Putamen (tissue), 1 donor: ENCODE results near the gene KIRREL3.
A peak's percentile ranks its signal among the peaks of the same experiment; 100 is the strongest.

Experiments
- DNase-seq: peaks from one replicate; pipeline ENCODE4 v3.0.0-alpha.2; 2016; ENCODE audit warnings: low spot score

KIRREL3 gene

GRCh38 chr11:126663749-126664592, 336.6 kb downstream of the KIRREL3 start:
- no peak for DNase-seq

GRCh38 chr11:126662035-126662790, 338.4 kb downstream of the KIRREL3 start:
- DNase-seq = no peak

GRCh38 chr11:126660761-126661425, 339.7 kb downstream of the KIRREL3 start:
- peak; percentile 80 for DNase-seq

DNA sequence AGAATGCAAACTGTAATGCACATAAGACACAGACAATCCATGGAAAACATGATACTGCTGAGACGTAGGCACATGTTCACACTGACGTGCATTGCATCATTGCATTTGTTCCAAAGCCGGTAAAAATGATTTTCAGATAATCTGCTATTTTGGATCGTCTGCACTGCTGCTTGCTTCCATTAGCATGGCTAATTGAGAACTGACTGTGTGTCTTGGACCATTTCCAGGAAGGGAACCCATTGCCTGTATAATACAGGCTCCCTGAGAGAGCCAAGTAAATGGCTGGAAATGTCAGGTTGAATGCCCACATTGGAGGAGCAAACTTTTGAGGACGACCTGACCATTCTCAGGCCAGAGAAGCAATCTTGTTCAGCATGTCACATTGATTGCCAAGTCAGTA, 340.2 kb downstream of the KIRREL3 start:
- DNase-seq = no peak

DNA sequence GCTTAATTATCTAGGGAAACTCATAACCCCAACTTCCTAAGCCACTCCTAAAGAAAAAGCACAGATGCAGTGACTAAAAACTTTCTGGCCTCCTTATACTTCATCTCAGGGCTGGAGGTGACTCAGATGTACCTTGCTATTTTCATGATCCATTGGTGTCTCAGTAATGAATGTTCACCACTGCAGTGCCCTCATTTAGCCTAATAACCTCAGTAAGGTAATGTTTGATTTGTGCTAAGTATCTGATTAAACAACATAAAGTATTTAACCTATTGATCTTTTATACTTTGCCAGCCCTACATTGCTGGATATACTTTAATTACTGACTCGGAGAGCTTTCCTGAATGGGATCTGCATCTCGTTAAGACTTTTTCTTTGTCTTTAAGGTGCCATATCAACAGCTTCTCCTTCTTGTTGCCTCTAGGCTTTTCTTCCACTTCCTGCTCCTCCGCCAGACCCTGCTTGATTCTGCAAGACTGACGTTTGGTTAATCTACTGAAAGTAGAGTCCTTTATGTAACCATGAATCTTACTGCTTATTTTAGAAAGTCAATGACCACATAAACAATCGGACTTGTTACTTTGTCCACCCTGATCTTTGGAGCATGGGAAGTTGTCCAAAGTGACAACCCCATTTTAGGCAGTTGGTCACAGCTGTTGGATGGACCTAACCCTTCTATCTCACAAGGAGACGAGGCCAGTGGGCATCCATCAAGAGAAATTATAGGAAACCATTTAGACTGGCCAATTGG, 342.1 kb downstream of the KIRREL3 start:
- no peak for DNase-seq

GRCh38 chr11:126655807-126656128, 344.8 kb downstream of the KIRREL3 start:
- DNase-seq = no peak

DNA sequence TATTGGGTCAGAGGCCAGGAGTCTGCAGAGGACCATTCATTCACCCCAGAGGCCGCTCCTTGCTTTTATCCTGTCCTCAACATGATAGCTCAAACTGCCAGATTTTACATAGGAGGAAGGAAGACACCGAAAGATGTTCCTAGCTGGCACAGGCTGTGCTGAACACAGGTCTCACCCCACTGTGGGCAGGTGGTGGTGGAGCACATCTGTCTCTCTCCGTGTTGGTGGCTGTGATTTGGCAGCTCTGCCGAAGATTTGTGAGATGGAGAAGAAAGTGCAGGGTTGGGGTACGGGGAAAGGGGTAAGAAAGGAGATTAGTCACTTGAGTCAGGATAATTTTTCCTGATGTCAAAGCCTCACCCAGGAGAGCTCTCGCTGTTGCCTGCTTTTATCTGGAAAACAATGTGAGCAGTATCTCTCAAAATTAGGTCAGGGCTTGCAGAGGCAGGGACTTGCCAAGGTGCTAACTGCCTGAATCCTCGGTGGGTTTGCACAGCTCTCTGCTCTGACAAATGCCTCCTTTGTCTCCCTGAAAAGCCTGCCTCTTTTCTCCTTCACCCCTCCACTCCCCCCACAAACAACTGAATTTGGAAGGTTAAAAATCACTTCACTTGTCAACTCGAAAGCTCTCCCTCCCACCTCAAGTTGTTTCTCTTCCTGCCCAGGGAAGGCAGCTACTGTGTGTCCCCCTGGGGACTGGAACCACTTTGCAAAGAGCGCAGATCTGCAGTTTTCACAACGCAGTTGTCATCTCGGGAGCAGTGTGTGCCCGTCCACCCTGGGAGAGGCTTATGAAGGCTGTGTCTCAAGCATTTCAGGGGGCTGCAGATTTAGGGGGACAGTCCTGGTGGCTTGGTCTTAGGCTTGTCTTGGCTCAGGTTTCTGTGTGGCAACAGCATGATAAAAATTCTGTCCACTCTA, 345.4 kb downstream of the KIRREL3 start:
- DNase-seq = peak; percentile 78

- no peak for DNase-seq
These were observed 347.5 kb downstream of the KIRREL3 start for GRCh38 chr11:126653040-126653439.

DNA sequence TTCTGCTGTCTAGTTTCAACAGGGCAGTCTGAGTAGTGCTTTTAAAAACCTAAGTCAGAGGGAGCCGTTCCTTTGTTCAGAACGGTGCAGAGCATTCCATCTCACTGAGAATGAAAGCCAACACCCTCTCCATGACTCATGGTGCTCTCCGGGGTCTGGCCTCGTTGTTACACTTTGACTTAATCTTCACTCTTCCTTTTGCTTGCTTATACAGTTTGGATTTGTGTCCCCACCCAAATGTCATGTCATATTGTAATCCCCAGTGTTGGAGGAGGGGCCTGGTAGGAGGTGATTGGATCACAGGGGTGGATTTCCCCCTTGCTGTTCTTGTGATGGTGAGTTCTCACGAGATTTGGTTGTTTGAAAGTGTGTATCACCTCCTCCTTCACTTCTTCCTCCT, 352.8 kb downstream of the KIRREL3 start:
- no peak for DNase-seq

GRCh38 chr11:126646701-126647557, 353.6 kb downstream of the KIRREL3 start:
- no peak for DNase-seq

DNA sequence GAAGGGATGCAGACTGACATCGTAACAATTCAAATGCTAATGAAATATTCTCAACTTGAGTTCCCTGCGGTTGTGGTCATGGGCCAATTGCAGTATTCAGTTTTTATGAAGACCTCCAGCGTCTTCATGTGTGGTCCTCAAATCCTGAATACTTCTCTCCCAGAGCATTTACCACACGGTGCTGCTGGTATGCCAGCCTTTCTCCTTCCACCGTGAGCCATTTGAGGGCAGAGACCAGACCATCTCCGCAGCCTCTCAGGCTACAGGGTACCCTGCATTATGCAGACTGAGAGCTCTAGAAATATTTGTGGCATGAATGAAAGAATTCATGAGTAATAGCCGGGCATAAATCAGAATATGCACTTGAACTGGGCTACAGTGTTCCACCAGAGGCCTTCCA, 355.4 kb downstream of the KIRREL3 start:
- no peak for DNase-seq

GRCh38 chr11:126640186-126640585, 360.4 kb downstream of the KIRREL3 start:
- DNase-seq = no peak

DNA sequence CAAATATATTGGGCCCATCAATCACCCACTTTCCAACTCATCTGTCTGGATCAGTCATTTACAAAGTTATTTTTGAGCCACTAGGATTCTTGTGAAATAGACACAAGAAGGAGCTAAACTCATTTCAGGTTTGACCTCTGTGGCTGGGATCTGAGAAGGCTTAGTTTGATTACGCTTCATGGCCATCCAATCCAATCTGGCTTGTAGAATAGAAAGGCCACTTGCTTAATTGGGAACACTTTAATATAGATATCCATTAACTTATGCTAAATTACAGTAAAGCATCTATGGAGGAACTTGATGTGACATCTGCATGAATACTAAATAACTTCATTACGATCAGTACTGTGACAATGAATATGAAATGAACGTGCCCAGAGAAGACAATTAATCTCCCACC, 360.9 kb downstream of the KIRREL3 start:
- no peak for DNase-seq

DNA sequence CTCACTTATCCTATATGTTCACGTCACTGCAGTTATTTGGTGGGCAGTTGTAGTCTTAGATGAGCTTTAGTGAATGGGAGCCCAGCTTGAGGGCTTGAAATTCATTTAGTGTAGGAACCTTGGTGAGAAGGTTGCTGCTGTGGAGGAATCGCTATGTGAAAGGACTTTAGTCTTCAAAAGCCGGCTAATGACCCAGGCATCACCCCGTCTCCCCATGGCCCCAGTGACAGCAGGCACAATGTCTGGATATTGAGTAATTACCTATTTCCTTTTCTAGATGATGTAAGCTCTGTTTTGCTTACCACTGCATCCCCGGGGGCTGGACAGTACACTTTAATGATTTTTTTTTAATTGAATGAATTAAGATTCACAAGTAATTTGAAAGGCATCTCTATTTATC, 361.9 kb downstream of the KIRREL3 start:
- DNase-seq = no peak

GRCh38 chr11:126637795-126638175, 362.8 kb downstream of the KIRREL3 start:
- DNase-seq = no peak

DNA sequence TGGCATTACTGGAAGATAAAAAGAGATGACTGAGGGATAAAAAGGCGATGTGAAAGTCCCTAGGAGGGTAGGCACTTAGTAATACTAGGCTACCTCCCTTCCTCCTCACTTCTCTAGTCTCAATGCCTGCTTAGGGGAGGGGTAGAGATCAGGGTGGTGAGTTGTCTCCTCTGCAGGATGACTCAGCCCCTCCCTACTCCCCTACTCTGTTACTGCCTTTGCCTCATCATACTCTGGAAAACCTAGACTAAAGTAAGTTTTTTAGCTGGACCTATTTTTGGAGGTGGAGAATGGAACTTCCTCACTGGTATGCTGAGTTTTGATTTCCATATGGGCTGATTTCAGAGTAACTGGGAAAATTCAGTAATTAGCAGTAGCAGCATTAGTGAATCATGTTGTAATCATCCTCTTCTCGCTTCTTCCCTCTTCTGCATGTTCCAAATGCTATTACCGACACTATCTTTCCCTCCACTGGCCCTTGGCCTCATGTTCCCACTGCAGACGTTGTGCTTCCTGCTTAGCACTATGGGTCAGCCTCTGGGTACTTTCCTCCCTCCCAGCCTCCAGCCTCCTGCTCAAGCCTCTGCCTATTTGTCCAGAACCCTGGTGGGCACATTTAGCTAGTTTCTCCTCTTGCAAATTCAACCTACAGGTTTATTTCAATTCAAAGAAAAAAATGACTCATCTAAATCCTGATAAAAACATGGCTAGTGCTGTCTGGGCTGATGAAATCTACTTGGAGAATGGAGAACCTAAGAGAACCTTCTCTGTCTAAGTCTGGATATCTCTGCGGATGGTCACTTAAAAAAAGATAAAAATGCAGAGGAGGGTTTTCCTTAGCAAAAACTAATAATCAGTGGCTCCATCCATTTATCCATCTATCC, 363.4 kb downstream of the KIRREL3 start:
- no peak for DNase-seq

DNA sequence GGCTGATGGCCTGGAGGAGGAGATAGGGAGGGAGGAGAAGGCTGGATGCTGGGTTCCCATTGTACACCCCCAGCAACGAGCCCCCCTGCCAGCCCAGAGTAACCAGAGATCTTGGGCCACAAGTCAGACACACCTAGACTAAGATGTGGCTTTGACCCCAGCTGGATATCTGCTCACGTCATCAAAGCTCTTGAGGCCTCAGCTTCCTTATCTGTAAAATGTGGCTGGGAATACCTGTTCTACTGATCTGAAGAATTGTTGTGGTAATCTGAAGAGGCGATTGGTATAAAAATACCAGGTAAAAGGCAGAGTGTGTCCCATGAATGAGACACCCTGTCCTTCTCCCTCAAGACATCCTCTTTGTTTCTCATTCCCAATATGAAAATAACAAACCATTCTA, 365.1 kb downstream of the KIRREL3 start:
- DNase-seq = no peak

DNA sequence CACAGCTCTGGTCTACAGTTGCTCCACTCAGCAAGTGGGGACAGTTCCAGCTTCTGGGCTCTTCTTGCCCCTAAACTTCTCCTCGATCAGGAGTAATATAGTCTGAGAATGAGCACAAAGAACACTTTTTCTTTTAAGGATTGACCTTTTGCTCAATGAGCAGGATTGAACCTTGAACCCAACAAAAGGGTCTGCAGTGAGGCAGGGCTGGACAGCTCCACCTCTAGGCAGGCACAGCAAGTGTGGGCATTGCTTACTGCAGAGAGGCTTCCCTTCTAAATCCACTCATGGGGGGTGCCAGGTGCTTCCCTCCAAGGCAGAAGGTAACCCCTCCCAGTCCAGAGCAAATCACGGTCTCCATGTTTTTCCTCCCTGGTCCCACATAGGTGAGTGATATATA, 365.6 kb downstream of the KIRREL3 start:
- DNase-seq = no peak

- no peak for DNase-seq
These were observed 367.2 kb downstream of the KIRREL3 start for GRCh38 chr11:126633330-126633729.
